Measurements from ENCODE around the gene FER.
"Not testable (repeated sequence)": the region's sequence is repeated elsewhere in the genome, so short reads cannot be mapped to it uniquely, and the experiment has no call there.

Gene FER

GRCh38 chr5:108957333-108957732 is 209.6 kb downstream of the FER start:
- DNase-seq (ENCODE audit: low read depth in 2 of 2), result no peak

GRCh38 chr5:108966910-108967309 is 219.2 kb downstream of the FER start:
- DNase-seq (ENCODE audit: low read depth in 2 of 2), result no peak

GRCh38 chr5:108974594-108974993 is 226.9 kb downstream of the FER start:
- DNase-seq (ENCODE audit: low read depth in 2 of 2), result no peak

GRCh38 chr5:108975697-108976096 is 228.0 kb downstream of the FER start:
- DNase-seq (ENCODE audit: low read depth in 2 of 2), result no peak

- no peak for DNase-seq (ENCODE audit: low read depth in 2 of 2)
These were observed 235.9 kb downstream of the FER start for GRCh38 chr5:108983461-108984092.

- DNase-seq (ENCODE audit: low read depth in 2 of 2), result no peak
These were observed 242.2 kb downstream of the FER start for GRCh38 chr5:108989761-108990392.

- DNase-seq (ENCODE audit: low read depth in 2 of 2), result not testable (repeated sequence)
These were observed 244.8 kb downstream of the FER start for GRCh38 chr5:108992396-108993085.

- not testable (repeated sequence) for DNase-seq (ENCODE audit: low read depth in 2 of 2)
These were observed 245.7 kb downstream of the FER start for GRCh38 chr5:108993440-108993839.

- no peak for DNase-seq (ENCODE audit: low read depth in 2 of 2)
These were observed 250.0 kb downstream of the FER start for GRCh38 chr5:108997720-108998119.

- DNase-seq (ENCODE audit: low read depth in 2 of 2), result no peak
These were observed 250.5 kb downstream of the FER start for GRCh38 chr5:108998216-108998615.

GRCh38 chr5:109003928-109004327 is 256.2 kb downstream of the FER start:
- no peak for DNase-seq (ENCODE audit: low read depth in 2 of 2)

GRCh38 chr5:109005297-109006009 is 257.8 kb downstream of the FER start:
- no peak for DNase-seq (ENCODE audit: low read depth in 2 of 2)

GRCh38 chr5:109006129-109006528 is 258.4 kb downstream of the FER start:
- no peak for DNase-seq (ENCODE audit: low read depth in 2 of 2)

- DNase-seq (ENCODE audit: low read depth in 2 of 2), result no peak
These were observed 268.6 kb downstream of the FER start for GRCh38 chr5:109016300-109016699.

- DNase-seq (ENCODE audit: low read depth in 2 of 2), result no peak
These were observed 274.4 kb downstream of the FER start for GRCh38 chr5:109022056-109022455.

- not testable (repeated sequence) for DNase-seq (ENCODE audit: low read depth in 2 of 2)
These were observed 278.0 kb downstream of the FER start for GRCh38 chr5:109025729-109026128.

GRCh38 chr5:109027983-109028607 is 280.4 kb downstream of the FER start:
- no peak for DNase-seq (ENCODE audit: low read depth in 2 of 2)

GRCh38 chr5:109028608-109029299 is 281.1 kb downstream of the FER start:
- DNase-seq (ENCODE audit: low read depth in 2 of 2), result no peak

GRCh38 chr5:109029847-109030246 is 282.1 kb downstream of the FER start:
- DNase-seq (ENCODE audit: low read depth in 2 of 2), result no peak

- no peak for DNase-seq (ENCODE audit: low read depth in 2 of 2)
These were observed 282.9 kb downstream of the FER start for GRCh38 chr5:109030360-109031143.

GRCh38 chr5:109034306-109034705 is 286.6 kb downstream of the FER start:
- no peak for DNase-seq (ENCODE audit: low read depth in 2 of 2)

All from activated CD4-positive, alpha-beta T cell treated with anti-CD3 and anti-CD28 coated beads for 24 hours (primary cell).